ENCODE results near the gene AP1M1.
"Not testable (repeated sequence)": the region's sequence is repeated elsewhere in the genome, so short reads cannot be mapped to it uniquely, and the experiment has no call there.

Gene AP1M1

DNA sequence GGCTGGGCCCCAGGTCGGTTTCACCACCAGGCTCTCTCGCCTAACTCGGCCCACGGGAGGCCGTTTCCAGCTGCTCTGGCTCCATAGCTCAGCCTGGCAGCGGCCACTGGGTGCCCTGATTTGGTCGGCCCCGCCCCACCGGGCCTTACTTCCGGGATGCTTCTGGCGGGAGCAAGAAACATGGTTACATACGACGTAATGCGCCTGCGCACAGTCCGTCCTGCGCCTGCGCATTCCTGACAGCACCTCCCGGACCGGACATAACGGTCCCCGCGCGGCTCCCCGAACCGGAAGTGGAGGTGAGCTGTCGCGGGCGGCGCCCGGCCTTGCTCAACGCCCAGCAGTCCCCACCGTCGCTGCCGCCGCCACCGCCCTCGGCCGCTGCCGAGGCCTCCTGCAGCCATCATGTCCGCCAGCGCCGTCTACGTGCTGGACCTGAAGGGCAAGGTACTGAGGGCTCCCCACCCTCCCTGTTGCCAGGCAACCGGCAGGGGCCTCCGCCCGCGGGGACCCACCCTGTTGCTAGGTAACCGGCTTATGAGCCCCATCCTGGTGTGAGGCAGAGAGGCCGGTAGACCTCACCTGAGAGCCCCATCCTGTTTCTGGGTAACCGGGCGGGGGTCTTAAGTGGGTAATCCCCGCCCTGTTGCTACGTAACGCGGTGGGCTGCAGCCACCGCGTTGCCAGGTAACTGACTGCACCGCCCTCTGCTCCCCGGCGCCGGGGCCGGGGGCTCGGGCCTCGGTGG, at the start of gene AP1M1:
TSS of gene AP1M1 (plus strand) at position 290 of the 748 bp plus-strand sequence. CDS start at position 406, 116 bp downstream.
- DNase-seq (ENCODE audit: extremely low spot score, insufficient read length, low read depth) (peak; percentile 99), FAIRE-seq (peak; percentile 93)

DNA sequence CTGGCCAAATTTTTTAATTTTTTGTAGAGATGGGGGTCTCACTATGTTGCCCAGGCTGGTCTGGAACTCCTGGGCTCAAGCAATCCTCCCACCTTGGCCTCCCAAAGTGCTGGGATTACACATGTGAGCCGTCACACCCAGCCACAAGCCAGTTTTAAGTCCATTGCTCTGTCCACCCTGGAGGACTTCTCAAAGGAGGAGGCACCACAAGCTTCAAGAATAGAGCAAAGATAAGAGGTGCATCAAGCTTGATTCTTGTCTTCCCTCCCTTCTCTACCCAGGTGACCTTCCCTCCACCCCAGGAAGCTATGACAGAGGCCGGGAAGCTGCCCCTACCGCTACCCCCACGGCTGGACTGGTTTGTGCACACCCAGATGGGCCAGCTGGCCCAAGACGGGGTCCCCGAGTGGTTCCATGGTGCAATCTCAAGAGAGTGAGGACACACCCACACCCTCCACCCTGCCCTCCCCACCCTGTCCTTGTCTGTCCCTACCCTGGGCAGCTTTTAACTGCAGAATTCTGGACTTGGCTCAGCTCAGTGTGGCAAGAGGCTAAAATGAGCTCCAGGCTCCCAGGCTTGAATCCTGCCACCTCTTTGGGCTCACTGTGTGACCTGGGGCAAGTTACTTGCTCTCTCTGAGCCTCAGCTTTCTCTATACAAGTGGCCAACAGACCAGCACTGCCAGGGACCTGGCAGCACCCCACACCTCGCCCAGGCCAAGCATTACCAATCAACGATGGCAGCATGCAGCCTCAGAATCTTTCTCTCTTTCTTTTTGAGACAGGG, 49.1 kb upstream of the AP1M1 start:
- DNase-seq (ENCODE audit: extremely low spot score, insufficient read length, low read depth) (no peak), FAIRE-seq (no peak)

DNA sequence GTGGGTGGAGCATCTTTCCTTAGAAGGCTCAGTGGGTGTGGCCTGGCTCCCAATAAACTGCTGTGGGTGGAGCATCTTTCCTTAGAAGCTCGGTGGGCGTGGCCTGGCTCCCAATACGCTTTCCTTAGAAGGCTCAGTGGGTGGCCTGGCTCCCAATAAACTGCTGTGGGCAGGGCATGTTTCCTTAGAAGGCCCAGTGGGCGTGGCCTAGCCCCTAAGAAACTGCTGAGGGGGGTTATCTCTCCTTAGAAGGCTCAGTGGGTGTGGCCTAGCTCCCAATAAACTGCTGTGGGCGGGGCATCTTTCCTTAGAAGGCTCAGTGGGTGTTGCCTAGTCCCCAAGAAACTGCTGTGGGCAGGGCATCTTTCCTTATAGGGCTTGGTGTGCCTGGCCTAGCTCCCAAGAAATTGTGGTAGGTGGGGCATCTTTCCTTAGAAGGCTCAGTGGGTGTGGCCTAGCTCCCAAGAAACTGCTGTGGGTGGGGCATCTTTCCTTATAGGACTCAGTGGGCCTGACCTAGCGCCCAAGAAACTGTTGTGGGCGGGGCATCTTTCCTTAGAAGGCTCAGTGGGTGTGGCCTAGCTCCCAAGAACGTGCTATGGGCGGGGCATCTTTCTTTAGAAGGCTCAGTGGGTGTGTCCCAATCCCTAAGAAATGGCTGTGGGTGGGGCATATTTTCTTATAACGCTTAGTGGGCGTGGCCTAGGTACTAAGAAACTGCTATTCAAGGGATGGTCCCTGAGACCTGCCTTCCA, 44.0 kb upstream of the AP1M1 start:
- DNase-seq (ENCODE audit: extremely low spot score, insufficient read length, low read depth) = no peak

DNA sequence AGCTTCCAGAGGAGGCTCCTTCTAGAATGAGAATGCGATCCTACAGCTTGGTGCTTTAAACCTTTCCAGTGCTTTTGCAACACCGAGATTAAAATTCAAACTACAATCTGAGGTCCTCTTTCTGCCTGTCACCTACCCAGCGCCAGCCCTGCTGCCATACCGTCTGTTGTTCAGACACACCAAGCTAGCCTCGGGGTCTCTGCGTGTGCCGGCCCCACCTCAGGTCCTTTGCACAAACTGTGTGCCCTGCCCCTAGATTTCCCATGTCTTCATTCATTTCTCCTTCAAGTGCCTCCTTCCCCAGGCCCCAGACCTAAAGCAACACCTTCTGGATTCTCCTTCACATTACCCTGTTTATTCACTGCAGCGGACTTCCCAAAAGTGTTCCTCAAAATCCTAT, 43.2 kb upstream of the AP1M1 start:
- DNase-seq (ENCODE audit: extremely low spot score, insufficient read length, low read depth) (no peak), FAIRE-seq (no peak)

More for the DNA sequence above, 44.0 kb upstream of the AP1M1 start:
- FAIRE-seq = no peak

DNA sequence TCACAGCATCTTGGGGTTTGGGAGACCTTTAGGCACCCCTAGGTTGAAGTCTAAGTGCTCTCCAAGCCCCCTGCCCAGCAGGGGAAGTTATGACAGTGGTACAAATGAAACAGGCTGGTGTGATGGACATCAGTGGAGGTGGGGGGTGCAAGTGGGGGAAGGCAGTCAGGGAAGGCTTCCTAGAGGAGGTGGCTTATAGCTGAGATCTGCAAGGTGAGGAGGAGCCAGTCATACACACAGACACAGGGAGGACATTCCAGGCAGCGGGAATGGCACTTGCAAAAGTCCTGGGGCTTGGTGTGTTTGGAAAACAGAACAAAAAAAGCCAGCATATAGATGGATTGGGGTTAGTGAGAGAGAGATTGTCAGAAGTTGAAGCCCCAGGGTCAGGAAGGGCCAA, 42.6 kb upstream of the AP1M1 start:
- no peak for FAIRE-seq

DNA sequence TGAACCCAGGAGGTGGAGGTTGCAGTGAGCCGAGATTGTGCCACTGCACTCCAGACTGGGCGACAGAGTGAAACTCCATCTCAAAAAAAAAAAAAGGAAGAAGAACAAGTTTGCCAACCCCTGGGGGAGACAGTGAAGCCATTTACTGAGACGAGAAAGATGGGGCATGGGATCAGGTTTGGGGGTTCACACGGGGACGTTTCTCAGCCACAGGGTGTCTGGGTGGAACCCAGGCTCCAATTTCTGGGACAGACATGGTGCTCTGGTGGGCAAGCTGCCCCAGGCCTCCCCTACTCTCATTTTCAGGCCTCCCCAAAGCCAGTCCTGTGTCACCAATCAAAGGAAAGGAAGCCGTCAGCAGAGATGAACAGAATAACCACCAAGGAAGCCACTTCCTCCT, 40.8 kb upstream of the AP1M1 start:
- no peak for DNase-seq (ENCODE audit: extremely low spot score, insufficient read length, low read depth)
- no peak for FAIRE-seq

More for the DNA sequence above, 42.6 kb upstream of the AP1M1 start:
- no peak for DNase-seq (ENCODE audit: extremely low spot score, insufficient read length, low read depth)

DNA sequence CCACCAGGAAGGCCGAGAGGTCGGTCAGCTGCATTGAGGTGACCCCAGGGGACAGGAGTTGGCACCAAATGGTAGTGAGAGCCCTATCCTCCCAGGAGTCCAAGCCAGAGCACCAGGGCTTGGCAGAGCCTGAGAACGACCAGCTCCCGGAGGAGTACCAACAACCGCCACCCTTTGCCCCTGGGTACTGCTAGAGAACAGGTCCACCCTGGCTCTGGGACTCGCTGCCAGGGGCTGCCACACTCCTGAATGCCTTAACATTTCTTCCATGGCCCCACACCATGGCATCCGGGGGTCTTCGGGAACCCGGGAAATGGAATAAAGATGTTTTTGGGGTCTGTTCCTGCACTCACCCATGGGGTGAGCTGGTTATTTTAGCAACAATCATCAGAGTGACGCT, 40.1 kb upstream of the AP1M1 start:
- DNase-seq (ENCODE audit: extremely low spot score, insufficient read length, low read depth) = no peak
- FAIRE-seq = no peak

DNA sequence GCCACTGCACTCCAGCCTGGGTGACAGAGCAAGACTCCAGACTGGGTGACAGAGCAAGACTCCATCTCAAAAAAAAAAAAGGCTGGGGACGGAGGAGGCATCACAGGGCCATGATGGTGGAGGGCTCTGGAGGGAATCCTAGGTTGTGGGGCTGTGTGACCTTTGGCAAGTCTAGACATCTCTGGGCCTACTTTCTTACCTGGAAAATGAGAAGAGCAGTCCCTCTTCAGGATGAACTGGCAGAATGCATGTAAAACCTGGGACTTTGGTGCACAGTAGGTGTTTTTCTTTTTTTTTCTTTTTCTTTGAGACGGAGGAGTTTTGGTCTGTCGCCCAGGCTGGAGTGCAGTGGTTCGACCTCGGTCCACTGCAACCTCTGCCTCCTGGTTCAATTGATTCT, 38.1 kb upstream of the AP1M1 start:
- no peak for FAIRE-seq

DNA sequence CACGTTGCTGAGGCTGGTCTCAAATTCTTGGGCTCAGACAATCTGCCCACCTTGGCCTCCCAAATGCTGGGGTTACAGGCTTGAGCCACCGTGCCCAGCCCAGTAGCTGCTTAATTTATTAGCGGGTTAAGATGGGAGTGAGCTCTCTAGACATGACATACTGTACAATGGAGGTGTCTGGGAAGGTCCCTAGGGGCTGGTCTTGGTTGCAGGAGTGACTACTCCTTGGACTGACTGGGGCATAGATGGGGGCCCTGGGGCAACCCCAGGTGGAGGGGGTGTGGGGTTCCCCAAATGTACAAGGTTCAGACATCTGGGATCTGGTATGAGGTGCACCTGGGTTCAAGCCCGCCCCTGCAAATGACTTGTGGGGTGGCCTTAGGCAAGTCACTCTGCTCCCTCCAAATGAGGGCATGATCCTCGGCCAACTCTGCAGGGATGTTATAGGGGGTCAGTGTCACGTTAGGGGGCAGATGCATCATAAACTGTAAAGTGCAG, 37.2 kb upstream of the AP1M1 start:
- DNase-seq (ENCODE audit: extremely low spot score, insufficient read length, low read depth) = no peak
- FAIRE-seq = no peak

More for the DNA sequence above, 38.1 kb upstream of the AP1M1 start:
- no peak for DNase-seq (ENCODE audit: extremely low spot score, insufficient read length, low read depth)

DNA sequence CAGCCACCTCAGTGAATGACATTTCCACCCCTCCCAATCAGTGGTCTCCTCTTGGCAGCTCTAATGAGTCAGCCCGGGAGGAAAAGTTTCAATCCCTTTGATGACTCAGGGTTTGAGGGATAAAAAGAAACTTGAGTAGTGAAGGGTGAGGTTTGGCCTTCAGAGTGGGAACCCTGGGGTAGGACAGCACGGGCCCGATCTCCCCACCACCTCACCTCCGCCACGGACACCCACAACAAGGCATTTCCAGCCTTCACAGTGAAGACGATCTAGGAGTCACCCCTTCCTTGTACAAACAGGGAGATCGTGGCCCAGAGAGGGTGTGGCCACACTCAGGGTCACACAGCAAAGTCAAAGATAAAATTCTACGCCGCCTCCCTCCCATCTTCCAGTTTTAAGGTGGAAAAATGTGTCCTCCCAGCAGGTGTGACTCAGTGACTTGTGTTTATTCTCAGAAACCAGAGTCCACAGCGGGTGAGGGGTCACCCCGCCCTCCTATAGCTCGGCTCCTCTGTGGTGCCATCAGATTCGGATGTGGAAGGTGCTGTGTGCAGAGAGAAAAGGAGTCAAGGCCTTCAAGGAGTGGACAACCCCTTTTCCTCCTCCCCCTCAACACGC, 36.7 kb upstream of the AP1M1 start:
- FAIRE-seq = no peak
- DNase-seq (ENCODE audit: extremely low spot score, insufficient read length, low read depth) = no peak

DNA sequence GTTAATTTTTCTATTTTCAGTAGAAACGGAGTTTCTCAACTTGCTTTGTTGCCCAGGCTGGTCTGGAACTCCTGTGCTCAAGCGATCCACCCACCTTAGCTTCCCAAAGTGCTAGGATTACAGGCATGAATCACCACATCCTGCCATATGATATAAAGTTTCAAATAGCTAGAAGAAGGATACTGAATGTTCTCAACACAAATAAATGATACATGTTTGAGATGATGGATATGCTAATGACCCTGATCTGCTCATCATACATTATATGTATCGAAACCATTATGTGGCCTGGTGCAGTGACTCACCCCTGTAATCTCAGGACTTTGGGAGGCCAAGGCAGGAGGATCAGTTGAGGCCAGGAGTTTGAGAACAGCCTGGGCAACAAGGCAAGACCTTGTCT, 35.9 kb upstream of the AP1M1 start:
- no peak for FAIRE-seq
- no peak for DNase-seq (ENCODE audit: extremely low spot score, insufficient read length, low read depth)

DNA sequence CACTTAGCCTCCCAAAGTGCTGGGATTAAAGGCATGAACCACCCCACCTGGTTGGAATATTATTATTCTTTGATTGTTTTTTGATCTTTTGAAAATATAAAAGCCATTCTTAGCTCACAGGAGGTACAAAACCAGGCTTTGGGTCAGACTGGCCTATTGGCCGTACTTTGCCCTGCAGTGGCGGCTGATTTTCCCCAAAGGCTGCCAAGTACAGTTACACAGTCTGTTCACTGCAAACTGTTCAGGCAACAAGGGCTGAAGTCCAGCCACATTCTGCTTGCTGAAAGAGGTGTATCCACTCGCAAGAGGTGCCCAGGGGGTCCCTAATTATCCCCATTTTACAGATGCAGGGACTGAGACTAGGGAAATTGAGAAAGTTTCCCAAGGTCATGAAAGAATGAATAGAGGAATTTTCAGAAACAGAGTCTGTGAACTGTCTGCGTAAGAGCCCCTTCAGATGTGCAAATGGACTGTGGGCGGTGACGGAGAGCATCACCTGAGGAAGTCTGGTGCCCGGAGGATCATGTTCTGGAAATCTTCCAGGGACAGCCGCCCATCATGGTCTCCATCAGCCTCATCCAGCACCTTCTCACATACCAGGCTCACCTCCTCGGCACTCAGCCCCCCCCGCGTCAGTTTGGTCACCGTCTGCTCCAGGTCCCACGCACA, 33.4 kb upstream of the AP1M1 start:
- FAIRE-seq = no peak
- no peak for DNase-seq (ENCODE audit: extremely low spot score, insufficient read length, low read depth)

DNA sequence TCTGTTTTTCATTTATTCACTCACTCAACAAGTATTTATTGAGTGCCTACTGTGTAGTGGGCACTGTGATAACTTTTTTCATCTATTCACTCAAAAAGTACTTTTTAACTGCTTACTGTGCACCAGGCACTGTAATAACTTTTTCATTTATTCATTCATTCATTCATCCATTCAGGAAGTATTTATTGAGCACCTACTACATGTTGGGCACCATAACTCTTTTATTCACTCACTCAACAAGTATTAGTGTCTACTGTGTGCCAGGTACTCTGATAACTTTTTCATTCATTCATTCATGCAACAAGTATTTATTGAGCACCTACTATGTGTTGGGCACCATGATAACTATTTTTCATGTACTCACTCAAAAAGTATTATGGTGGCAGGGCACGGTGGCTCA, 31.3 kb upstream of the AP1M1 start:
- FAIRE-seq (no peak), DNase-seq (ENCODE audit: extremely low spot score, insufficient read length, low read depth) (no peak)

DNA sequence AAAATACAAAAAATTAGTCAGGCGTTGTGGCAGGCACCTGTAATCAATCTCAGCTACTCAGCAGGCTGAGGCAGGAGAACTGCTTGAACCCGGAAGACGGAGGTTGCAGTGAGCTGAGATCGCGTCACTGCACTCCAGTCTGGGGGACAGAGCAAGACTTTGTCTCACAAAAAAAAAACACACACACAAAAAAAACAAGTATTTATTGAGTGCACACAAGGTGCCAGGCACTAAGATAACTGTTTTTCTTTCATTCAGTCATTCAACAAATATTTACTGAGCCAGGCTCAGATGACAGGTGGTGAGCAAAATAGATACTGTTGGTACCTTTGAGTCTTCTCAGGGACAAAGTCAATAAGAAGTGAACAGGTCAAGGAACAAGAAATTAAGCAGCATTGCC, 30.7 kb upstream of the AP1M1 start:
- FAIRE-seq (no peak), DNase-seq (ENCODE audit: extremely low spot score, insufficient read length, low read depth) (no peak)

DNA sequence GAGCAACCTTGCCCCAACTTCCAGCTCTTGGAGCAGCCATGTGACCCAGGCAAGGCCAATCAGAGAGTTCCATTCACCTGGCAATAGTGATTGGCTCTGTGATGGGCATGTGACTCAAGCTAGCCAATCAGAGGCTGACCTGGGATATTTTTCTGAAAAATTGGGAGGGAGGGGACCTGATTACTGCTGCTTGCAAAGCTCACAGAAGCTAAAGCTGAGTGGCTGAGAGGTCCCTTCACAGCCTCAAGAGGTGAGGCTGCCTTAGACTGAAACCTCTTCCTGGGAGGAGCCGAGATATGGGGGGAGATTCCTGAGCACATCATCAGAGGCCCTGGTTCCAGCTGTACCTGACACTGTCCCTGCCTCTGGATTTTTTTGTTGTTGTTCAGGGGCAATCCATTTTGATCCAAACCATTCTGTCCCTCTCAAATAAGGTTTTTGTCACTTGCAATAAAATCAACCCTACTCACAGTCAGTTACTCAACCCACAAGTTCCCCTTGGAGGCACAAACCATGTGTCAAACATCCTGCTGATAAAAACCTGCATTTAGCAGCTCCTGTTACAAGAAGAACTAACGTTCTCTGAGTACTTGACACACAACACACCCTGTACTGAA, 29.1 kb upstream of the AP1M1 start:
- no peak for DNase-seq (ENCODE audit: extremely low spot score, insufficient read length, low read depth)
- peak; percentile 15 for FAIRE-seq

DNA sequence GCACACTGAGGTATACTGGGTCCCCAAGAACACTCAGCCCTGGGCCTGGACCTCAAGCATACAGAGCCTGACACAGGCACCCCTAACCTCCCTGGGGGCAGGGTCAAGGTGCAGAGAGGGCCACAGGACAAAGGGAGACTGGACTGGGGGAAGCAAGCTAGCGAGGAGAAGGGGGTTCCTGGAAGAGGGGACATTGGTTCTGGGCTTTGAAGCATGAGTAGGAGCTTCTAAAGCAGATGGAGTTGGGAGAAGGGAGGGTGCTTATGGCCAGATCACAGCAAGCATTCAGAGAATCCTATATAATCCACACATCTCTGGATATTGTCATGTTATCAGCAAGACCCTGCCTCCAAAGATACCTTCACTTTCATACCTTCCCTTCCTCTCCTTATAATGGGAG, 27.6 kb upstream of the AP1M1 start:
- FAIRE-seq = no peak

DNA sequence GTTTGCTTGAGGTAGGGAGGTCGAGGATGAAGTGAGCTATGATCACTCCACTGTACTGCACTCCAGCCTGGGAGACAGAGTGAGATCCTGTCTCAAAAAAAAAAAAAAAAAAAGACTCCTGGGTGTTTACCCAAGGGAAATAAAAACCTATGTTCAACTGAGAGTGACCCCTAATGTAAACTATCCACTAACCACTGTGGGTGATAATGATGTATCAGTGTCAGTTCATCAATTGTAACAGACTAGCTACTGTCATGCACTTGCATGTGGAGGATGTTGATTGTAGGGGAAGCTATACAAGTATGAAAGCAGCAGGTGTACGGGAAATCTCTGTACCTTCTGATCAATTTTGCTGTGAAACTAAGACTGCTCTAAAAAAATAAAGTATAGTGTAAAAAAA, 21.8 kb upstream of the AP1M1 start:
- FAIRE-seq (peak; percentile 59), DNase-seq (ENCODE audit: extremely low spot score, insufficient read length, low read depth) (no peak)

More for the DNA sequence above, 27.6 kb upstream of the AP1M1 start:
- no peak for DNase-seq (ENCODE audit: extremely low spot score, insufficient read length, low read depth)

DNA sequence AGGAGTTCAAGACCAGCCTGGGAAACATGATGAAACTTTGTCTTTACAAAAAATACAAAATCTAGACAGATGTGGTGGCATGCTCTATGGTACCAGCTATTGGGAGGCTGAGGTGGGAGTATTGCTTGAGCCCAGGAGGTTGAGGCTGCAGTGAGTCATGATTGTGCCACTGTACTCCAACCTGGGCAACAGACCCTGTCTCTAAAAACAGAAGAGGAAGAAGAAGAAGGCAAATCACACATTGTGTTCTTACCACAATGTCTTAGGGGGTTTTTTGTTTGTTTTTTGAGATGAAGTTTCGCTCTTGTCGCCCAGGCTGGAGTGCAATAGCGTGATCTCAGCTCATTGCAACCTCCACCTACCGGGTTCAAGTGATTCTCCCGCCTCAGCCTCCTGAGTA, 18.8 kb upstream of the AP1M1 start:
- not testable (repeated sequence) for FAIRE-seq; DNase-seq (ENCODE audit: extremely low spot score, insufficient read length, low read depth)

DNA sequence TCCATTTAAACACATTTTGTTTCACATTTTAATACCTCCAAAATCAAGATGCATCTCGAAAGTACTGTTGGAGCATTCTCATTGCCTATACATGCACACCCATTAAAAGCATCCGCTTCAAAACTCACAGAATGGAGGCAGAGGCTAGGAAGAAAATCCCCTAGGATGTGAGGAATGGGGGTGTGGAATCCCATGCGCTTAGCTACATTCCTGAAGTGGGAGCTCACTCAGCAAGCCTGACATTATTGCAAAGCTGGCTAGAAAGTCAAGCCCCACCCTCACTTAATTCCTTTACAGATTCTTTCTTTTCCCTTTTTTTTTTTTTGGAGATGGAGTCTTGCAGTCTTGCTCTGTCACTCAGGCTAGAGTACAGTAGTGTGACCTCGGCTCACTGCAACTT, 17.1 kb upstream of the AP1M1 start:
- DNase-seq (ENCODE audit: extremely low spot score, insufficient read length, low read depth) = no peak
- no peak for FAIRE-seq
